AG08396 (cell line): Measurements from ENCODE around the gene OSBPL9.

Experiments
- DNase-seq: peaks from one replicate; pipeline ENCODE4 v3.0.0; 2012; ENCODE audit warnings: low spot score, mixed read lengths

OSBPL9 gene

GRCh38 chr1:51735746-51736254, 118.9 kb downstream of the OSBPL9 start:
- DNase-seq: no peak

GRCh38 chr1:51736702-51737101, 119.8 kb downstream of the OSBPL9 start:
- peak; percentile 27 for DNase-seq

DNA sequence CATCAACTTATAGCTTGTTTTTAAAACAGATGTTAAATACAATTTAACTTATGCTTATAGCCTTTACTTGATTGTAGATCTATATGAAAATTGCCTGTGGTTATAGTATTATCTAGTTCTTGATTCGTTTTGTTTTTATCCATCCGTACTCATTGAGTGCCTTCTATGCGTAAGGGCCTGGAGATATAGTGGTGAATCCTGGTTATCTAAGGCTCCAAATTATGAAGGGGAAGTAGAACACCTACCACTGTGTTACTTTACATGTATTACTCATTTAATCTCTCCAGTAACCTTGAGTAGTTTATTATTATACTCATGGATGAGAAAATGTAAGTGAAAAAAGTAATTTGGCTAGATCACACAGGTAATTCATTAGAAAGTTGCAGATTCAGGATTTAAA, 121.8 kb downstream of the OSBPL9 start:
- DNase-seq: no peak

GRCh38 chr1:51740652-51741051, 123.8 kb downstream of the OSBPL9 start:
- no peak for DNase-seq

GRCh38 chr1:51741121-51741681, 124.3 kb downstream of the OSBPL9 start:
- no peak for DNase-seq

- no peak for DNase-seq
These were observed 127.8 kb downstream of the OSBPL9 start for GRCh38 chr1:51744506-51745303.

DNA sequence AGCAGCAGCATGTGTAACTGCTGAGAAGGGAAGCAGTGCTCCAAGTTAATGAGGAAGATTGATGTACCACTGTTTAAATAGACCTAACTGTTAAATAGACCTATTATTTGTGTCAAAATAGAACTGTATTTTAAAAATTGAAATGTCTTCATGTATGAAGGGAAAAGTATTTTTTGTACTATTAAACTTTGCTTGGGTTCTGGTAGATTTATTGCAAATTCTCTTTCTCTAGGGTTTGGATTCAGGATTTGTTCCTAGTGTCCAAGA, 128.3 kb downstream of the OSBPL9 start:
- DNase-seq: no peak

DNA sequence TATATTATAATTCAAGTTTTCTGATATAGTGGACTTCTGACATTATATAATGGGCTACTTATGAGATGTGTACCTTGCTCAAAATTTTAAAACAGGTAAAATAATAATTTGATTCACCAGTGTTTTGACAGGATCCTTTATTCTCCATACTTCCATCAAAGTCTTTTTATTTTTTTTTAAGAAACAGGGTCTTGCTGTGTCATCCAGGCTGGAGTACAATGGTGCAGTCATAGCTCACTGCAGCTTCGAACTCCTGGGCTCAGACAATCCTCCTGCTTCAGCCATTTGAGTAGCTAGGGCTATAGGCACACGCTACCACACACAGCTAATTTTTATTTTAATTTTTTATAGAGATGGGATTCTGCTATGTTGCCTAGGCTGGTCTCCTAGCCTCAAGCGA, 132.3 kb downstream of the OSBPL9 start:
- DNase-seq: no peak

GRCh38 chr1:51750218-51750617, 133.3 kb downstream of the OSBPL9 start:
- DNase-seq: no peak

- DNase-seq: no peak
These were observed 133.8 kb downstream of the OSBPL9 start for GRCh38 chr1:51750729-51751128.

DNA sequence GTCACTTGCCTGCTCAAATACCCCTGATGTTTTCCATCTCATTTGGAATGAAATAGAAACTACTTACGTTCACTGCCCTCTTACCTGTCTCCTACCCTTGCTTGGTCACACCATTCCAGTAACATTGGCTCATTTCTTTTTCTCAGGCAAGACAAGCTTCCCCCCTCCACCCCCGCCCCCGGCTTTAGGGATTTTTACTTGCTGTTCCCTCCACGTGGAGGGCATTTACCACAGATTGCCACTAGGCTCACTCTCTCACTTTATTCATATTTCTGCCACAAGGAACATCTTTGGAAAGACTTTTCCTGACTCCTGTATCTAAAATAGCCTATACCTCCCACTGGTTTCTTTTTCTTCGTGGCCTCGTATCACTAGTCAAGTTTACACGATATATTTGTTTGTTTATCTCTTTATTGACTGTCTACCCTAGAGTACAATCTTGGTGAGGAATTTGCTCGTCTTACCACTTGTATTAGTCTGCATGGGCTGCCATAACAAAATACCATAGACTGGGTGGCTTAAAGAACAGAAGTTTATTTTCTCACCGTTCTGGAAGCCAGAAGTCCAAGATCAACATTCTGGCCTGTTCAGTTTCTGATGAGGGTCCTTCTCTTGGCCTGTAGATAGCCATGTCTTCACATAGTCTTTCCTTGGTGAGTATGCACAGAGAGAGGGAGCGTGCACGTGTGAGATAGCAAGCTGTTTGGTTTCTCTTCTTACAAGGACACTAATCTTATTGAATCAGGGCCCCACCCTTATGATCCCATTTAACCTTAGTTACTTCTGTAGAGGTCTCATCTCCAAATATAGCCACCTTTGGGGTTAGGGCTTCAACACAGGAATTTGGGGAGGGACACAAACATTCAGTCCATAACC, 135.4 kb downstream of the OSBPL9 start:
- DNase-seq: no peak

DNA sequence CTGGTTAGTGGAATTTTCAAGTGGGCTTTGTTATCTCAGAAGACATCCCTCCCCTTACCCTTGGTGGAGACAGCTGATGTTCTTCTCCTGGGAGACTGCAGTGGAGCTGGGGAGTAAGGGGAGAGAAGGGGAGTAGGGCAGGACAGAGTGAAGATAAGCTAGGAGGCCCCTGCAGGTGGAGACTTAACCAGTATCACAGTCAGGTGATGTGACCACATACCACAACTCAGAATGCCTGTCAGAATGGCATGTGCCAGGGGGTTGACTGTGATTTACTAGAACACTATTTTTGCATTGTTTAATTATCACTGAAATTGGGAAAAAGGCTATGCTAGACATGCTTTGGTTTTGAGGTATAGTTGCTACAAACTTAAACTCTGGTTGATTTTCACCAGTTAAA, 137.1 kb downstream of the OSBPL9 start:
- DNase-seq: no peak

- DNase-seq: no peak
These were observed 137.8 kb downstream of the OSBPL9 start for GRCh38 chr1:51754666-51755065.

DNA sequence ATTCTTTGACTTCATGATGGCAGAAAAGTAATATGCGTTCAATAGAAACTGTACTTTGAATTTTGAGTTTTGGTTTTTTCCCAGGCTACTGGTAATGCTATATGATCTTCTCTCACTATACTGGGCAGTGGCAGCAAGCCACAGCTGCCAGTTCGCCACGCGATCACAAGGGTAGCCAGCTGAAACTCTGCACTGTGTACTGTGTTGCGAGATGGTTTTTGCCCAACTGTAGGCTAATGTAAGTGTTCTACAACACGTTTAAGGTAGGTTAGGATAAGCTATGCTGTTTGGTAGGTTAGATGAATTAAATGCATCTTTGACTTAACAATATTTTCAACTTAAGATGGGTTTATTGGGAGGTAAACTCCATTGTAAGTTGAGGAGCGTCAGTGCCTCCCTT, 138.5 kb downstream of the OSBPL9 start:
- DNase-seq: no peak

DNA sequence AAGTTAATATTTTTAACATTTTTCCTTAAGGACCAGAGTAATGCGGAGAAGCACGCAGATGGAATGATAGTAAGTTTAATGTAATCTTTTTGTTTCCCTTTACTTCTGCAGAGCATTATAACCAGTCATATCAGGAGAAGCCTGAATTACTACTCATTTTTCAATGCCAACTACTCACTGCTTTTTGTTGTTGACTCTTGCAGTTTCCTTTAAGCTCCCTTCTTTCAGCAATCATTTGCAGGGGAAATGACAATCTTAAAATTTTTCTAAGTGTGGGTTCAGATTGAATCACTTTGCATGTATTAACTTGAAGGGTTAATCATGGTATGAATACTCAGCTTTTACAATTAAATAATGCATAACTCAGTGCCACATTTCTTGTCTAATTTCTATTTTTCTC, 139.4 kb downstream of the OSBPL9 start:
- no peak for DNase-seq

DNA sequence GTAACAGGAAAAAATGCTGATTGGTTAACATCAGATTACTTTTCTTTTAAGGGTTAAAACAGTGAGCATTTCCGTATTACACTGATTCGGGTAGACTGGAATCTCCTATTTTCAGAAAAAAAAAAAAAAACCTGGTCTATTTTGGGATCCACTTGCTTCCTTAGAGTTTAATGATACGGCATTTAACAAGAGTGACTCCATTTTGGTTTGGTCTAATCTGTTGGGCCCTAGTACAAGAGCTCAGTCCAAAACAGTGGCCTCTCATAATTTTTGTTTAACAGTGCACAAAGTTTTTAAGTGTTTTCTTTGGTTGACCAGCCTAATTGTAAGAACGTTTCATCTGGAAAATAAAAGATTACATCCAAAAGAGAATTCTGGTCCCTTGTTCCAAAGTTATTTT, 141.4 kb downstream of the OSBPL9 start:
- DNase-seq: no peak

DNA sequence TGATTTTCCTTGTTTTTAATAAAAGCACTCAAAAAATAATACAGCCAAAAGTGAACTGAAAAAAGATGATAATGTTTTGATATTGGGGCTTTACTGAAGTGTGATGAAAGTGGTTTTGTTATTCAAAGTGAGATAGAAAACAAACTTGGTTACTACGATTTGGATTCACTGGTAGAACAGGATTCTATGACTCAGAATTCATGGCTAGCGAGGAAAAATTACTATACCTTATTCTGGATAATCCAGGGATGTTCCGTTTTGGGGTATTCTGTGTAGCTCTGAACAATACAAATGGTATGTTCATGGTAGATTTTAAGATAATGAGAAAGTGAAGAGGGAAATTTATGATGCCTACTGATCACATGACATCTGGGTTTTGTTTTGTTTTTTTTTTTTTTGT, 144.0 kb downstream of the OSBPL9 start:
- DNase-seq: no peak

DNA sequence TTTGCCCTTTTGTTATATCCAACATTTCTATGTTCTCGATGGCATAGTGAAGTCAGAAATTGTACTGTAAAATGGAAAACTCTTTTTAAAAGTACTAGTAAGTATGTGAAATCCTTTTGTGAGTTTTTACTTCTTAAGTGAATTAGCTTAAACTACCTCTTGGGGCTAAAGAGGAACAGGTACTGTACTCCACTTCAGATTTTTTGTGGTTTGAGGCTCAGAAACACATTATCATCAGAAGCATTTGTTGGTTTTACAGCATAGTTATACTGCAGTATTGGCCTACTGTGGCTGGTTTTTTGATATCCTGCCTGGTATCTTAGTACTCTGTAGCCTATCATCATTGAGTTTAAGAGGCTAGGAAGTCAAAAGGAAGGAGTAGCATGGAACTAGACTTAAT, 144.5 kb downstream of the OSBPL9 start:
- no peak for DNase-seq

DNA sequence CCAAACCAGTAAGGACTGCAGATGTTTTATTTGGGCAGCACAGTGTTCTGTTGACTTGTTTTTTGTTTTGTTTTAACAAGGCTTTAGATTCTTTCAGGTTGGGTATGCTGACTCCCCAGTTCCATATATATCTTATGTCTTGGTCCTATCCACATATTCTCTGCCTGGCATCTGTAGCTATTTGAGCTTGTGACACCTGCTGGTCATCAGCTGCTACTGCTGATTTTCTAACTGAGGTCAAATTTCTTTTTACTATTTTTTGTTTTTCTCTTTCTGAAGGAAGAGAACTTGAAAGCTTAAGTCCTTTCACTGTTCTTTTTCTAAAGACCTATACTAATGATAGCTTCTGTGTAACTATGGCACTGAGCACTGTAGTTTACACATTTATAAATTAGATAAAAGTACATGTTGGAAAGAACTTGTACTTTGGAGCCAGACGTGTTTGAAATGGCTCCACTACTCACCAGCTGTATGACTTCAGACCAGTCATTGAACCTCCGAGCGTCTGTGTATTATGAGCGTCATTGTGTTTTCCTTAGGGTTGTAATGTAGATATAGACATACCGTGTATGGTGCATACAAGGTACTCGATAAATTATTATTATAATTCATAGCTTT, 152.2 kb downstream of the OSBPL9 start:
- DNase-seq: peak; percentile 54

DNA sequence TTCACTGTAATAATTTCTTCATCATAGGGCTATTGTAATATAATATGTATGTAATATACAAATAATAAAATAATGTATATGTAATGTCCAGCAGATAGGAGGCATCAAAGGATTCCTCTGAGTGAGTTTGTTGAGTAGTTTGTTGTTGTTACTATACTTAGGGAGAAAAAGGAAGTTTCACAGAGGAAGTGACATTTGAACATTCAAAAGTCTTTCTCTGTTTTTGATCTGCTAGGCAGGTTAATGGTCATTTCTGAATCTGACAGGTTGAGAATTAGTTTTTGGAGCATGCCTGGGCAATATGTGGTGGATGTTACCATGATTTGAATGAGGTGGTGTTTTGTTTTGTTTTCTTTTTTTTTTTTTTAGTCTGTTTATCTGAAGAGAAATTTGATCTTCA, 159.5 kb downstream of the OSBPL9 start:
- no peak for DNase-seq

GRCh38 chr1:51780927-51781326, 164.0 kb downstream of the OSBPL9 start:
- no peak for DNase-seq

DNA sequence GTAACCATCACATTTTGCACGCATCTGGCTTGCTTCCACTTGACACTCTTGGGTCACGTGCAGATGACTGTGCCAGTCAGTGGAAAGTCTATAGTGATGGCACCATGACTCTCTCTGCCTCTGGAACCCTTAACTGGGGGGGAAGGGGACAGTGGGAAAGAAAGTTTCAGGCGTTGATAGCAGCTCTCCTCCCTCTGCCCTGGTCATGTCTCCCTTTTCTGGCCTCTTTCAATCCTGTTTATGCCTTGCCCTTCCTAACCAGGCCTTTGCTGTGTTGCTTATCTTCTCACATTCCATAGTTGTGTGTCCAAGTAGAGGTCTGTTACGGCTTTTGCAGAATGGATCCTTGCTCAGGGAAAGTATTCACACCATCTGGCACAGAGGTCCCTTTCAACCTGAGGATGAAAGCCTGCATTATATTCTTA, 168.1 kb downstream of the OSBPL9 start:
- DNase-seq: peak; percentile 8

DNA sequence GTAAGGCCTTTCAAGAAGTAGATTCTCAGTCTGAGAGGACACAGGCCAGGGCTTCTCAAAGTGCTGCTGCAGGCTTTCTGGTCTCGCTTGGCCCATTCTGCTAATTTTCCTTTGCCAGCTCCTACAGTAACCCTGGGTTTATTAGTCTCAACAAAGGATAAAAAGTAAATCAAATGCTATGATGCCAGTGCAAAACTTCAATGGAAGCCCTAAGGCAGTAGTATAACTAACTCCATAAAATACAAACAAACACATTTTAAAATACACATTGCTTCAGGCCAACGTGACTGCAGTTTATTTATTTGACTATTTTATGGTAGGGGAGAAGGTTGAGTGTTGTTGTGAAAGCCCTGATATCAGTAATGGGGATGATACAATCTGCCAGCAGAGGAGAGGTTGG, 172.0 kb downstream of the OSBPL9 start:
- DNase-seq: no peak
